ENCODE results near the gene NGLY1. TPM values are rescaled to one million over a fixed set of nuclear protein-coding genes. Genes with fewer than 3 reads are reported as not detected.

The NGLY1 gene
- total and polyA plus RNA-seq, 7 donors: 37.2 to 78.4 (median 59.0) TPM

GRCh38 chr3:25678581-25678980, 104.7 kb downstream of the NGLY1 start:
- no peak for DNase-seq
- no peak overlapping the region for H3K4me3 ChIP-seq
- TF ChIP-seq CTCF (IDR thresholded peaks at IDR 0.05): no peak
- no peak for ATAC-seq
- H3K9me3 ChIP-seq: no peaks in the 10 kb centered on the region
- no peaks in the 10 kb centered on the region for H3K36me3 ChIP-seq (ENCODE audit: insufficient read depth in 1 of 2, low read depth in 1 of 2)
- H3K4me1 ChIP-seq: no peaks in the 10 kb centered on the region
- peaks cover 0 to 4% (median 0%) of the 10 kb centered on the region in 3 donors for H3K27me3 ChIP-seq (ENCODE audit: insufficient read depth in 3 of 3, low read length in 2 of 3)
- intact Hi-C loops (cut with DNase I): no loop called here
- no peak overlapping the region for H3K27ac ChIP-seq

- Histone ChIP-seq H3K27me3 (ENCODE audit: insufficient read depth in 3 of 3, low read length in 2 of 3) (peaks cover 0 to 4% (median 0%) of the 10 kb centered on the region in 3 donors), H3K9me3 (no peaks in the 10 kb centered on the region), H3K4me1 (no peaks in the 10 kb centered on the region), H3K4me3 (no peak overlapping the region), H3K36me3 (ENCODE audit: insufficient read depth in 1 of 2, low read depth in 1 of 2) (no peaks in the 10 kb centered on the region), H3K27ac (no peak overlapping the region)
- 81 to 86% (median 82%) methylated on average over 2 of the region's 2 CpGs for WGBS, 3 donors
- intact Hi-C loops (cut with DNase I): no loop called here
- DNase-seq: no peak
- ATAC-seq: no peak
- TF ChIP-seq CTCF (IDR thresholded peaks at IDR 0.05): no peak
These were observed 106.1 kb downstream of the NGLY1 start for GRCh38 chr3:25677121-25677520.

- WGBS, 3 donors: 85 to 98% (median 89%) methylated on average over 2 of the region's 2 CpGs
- Histone ChIP-seq H3K4me3 (no peak overlapping the region), H3K4me1 (no peaks in the 10 kb centered on the region), H3K27me3 (ENCODE audit: insufficient read depth in 3 of 3, low read length in 2 of 3) (no peaks in the 10 kb centered on the region), H3K27ac (no peak overlapping the region), H3K9me3 (no peaks in the 10 kb centered on the region), H3K36me3 (ENCODE audit: insufficient read depth in 1 of 2, low read depth in 1 of 2) (no peaks in the 10 kb centered on the region)
- intact Hi-C loops (cut with DNase I): no loop called here
- ATAC-seq (no peak), DNase-seq (no peak)
- no peak for TF ChIP-seq CTCF (IDR thresholded peaks at IDR 0.05)
These were observed 108.6 kb downstream of the NGLY1 start for GRCh38 chr3:25674670-25675069.

- no peak for DNase-seq
- 94 to 96% (median 94%) methylated on average over 8 of the region's 8 CpGs for WGBS, 3 donors
- Histone ChIP-seq H3K4me1 (no peaks in the 10 kb centered on the region), H3K27me3 (ENCODE audit: insufficient read depth in 3 of 3, low read length in 2 of 3) (no peaks in the 10 kb centered on the region), H3K9me3 (no peaks in the 10 kb centered on the region), H3K4me3 (no peak overlapping the region), H3K36me3 (ENCODE audit: insufficient read depth in 1 of 2, low read depth in 1 of 2) (no peaks in the 10 kb centered on the region), H3K27ac (no peak overlapping the region)
- no peak for ATAC-seq
- TF ChIP-seq CTCF (IDR thresholded peaks at IDR 0.05): no peak
- intact Hi-C loops (cut with DNase I): no loop called here
These were observed 109.4 kb downstream of the NGLY1 start for GRCh38 chr3:25673738-25674298.

Other genes starting within 250 kb of the NGLY1 start
- 10 to 100 TPM; 50.6 to 84.8 (median 70.1) TPM for gene TOP2B, start 118.5 kb downstream of the NGLY1 start, total RNA-seq
- gene TOP2B, start 118.5 kb downstream of the NGLY1 start, polyA plus RNA-seq: 10 to 100 TPM; 39.3 to 73.8 (median 45.3) TPM
- gene OXSM, start 6.6 kb upstream of the NGLY1 start, total RNA-seq: 10 to 100 TPM; 11.1 to 13.3 (median 11.6) TPM
- 10 to 100 TPM; 14.5 to 21.5 (median 17.3) TPM for gene OXSM, start 6.6 kb upstream of the NGLY1 start, polyA plus RNA-seq

All from psoas muscle (tissue), 8 donors.